MM.1S (cell line): ENCODE measurements around the gene DNAI1.

Experiments used
- DNase-seq: peaks from one replicate; pipeline ENCODE4 v3.0.0-alpha.2; 2015
- H2AFZ ChIP-seq: fragments of 300-600 bp; sonication (generic); 2 replicates; pipeline ENCODE4 v1.6.0; 2016; ENCODE audit warnings: antibody characterized with exemption, low read length
- H3F3A ChIP-seq: fragments of 300-600 bp; sonication (generic); 2 replicates; pipeline ENCODE4 v1.6.1; 2016; ENCODE audit warnings: mild to moderate bottlenecking, antibody characterized with exemption, low read length, moderate library complexity, mixed read lengths; ENCODE audit not compliant: insufficient read depth
- H3K27ac ChIP-seq: fragments of 300-600 bp; sonication (generic); 2 replicates; pipeline ENCODE4 v1.5.1; 2016; ENCODE audit warnings: mild to moderate bottlenecking, low read length
- H3K27me3 ChIP-seq: fragments of 300-600 bp; sonication (generic); replicated peaks from 2 replicates; pipeline ENCODE4 v1.6.0; 2016; ENCODE audit warnings: low read length; ENCODE audit not compliant: insufficient read depth
- H3K36me3 ChIP-seq: fragments of 300-600 bp; sonication (generic); replicated peaks from 2 replicates; pipeline ENCODE4 v1.6.1; 2016; ENCODE audit warnings: mild to moderate bottlenecking, low read length, mixed read lengths; ENCODE audit not compliant: insufficient read depth
- H3K4me1 ChIP-seq: fragments of 300-600 bp; sonication (generic); 2 replicates; pipeline ENCODE4 v1.6.1; 2016; ENCODE audit warnings: low read length, mixed read lengths
- H3K4me2 ChIP-seq: fragments of 300-600 bp; sonication (generic); 2 replicates; pipeline ENCODE4 v1.6.0; 2016; ENCODE audit warnings: low read depth, low read length
- H3K4me3 ChIP-seq: fragments of 300-600 bp; sonication (generic); 2 replicates; pipeline ENCODE4 v1.5.1; 2016; ENCODE audit warnings: low read length, mixed read lengths
- H3K79me2 ChIP-seq: fragments of 300-600 bp; sonication (generic); 2 replicates; pipeline ENCODE4 v1.6.1; 2016; ENCODE audit warnings: mixed run types, low read length, mixed read lengths
- H3K9ac ChIP-seq: fragments of 300-600 bp; sonication (generic); 2 replicates; pipeline ENCODE4 v1.6.1; 2016; ENCODE audit warnings: low read length, mixed read lengths
- H3K9me2 ChIP-seq: fragments of 300-600 bp; sonication (generic); replicated peaks from 2 replicates; pipeline ENCODE4 v1.6.1; 2016; ENCODE audit warnings: mild to moderate bottlenecking, low read length, mixed read lengths; ENCODE audit not compliant: insufficient read depth
- H3K9me3 ChIP-seq: fragments of 300-600 bp; sonication (generic); replicated peaks from 2 replicates; pipeline ENCODE4 v1.6.1; 2016; ENCODE audit warnings: mild to moderate bottlenecking, low read length, mixed read lengths; ENCODE audit not compliant: insufficient read depth
- H4K20me1 ChIP-seq: fragments of 300-600 bp; sonication (generic); 2 replicates; pipeline ENCODE4 v1.6.1; 2016; ENCODE audit warnings: mild to moderate bottlenecking, low read length, moderate library complexity, mixed read lengths; ENCODE audit not compliant: insufficient read depth
- EZH2 ChIP-seq: fragments of 300-600 bp; sonication (generic); optimal IDR thresholded peaks from 2 replicates; pipeline ENCODE3; 2017; ENCODE audit warnings: low read depth, mild to moderate bottlenecking, antibody characterized with exemption, low read length, mixed read lengths
- EZH2phosphoT487 ChIP-seq: fragments of 300-600 bp; sonication (generic); IDR thresholded peaks from 2 replicates; pipeline ENCODE4 v1.6.1; 2018; ENCODE audit warnings: antibody characterized with exemption, low read length
- TF ChIP-seq, protein P1 (sequence below): fragments of 300-600 bp; sonication (generic); IDR thresholded peaks from 2 replicates; pipeline ENCODE4 v1.5.1; 2016; ENCODE audit warnings: antibody characterized with exemption, low read length, mixed read lengths

The DNAI1 gene

DNA sequence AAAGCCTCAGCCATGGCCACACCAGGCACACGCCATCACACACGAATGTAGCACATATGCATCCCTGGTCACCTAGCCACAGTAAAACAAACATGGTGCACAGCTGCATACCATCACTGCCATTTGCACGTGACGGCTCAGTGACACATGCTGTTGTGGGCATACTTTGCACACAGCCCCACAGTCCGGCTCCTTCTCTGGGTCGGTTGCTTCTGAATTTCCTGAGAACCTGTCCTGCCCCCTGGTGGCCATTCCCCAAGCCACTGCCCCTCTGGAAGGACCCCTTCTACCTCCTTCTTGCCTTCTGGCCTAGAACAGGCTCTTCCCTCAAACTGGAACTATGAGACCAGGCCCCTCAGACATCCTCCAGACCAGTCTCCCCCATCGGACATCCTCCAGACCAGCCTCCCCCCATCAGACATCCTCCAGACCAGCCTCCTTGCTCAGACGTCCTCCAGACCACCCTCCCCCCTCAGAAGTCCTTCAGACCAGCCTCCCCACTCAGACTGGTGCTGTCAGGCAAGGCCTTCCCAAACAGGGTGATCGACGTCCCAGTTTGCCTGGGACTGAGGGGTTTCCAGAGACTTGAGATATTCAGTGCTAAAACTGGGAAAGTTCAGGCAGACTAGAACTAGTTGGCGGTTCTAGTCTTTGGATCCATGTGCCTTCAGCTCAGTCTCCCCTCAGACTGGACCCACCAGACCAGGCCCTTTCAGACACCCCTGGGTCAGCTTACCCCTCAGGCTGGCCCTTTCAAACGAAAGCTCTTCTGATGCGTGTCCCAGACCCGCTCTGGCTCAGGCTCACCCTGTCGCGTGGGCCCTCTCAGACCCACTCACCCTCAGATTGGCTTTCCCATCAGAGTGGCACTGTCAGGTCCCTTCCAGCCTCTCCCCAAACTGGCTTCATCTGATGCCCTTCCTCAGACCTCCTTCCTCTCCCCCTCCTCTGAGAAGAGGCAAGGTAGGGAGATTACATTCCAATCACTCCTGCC lies 88.5 kb downstream of the DNAI1 start:
- H3K9me2 ChIP-seq: no peaks in the 10 kb centered on the region
- no peaks in the 10 kb centered on the region for H3K36me3 ChIP-seq
- no peak overlapping the region for H3K4me2 ChIP-seq
- H2AFZ ChIP-seq: no peak overlapping the region
- H3K9me3 ChIP-seq: no peaks in the 10 kb centered on the region
- TF ChIP-seq EZH2phosphoT487: no peak
- TF ChIP-seq, protein P1, sequence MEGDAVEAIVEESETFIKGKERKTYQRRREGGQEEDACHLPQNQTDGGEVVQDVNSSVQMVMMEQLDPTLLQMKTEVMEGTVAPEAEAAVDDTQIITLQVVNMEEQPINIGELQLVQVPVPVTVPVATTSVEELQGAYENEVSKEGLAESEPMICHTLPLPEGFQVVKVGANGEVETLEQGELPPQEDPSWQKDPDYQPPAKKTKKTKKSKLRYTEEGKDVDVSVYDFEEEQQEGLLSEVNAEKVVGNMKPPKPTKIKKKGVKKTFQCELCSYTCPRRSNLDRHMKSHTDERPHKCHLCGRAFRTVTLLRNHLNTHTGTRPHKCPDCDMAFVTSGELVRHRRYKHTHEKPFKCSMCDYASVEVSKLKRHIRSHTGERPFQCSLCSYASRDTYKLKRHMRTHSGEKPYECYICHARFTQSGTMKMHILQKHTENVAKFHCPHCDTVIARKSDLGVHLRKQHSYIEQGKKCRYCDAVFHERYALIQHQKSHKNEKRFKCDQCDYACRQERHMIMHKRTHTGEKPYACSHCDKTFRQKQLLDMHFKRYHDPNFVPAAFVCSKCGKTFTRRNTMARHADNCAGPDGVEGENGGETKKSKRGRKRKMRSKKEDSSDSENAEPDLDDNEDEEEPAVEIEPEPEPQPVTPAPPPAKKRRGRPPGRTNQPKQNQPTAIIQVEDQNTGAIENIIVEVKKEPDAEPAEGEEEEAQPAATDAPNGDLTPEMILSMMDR: peak; percentile 70
- H3K79me2 ChIP-seq: no peaks in the 10 kb centered on the region
- peaks cover 30% of the 10 kb centered on the region for H3K27me3 ChIP-seq
- DNase-seq: peak; percentile 47
- H3K4me1 ChIP-seq: no peaks in the 10 kb centered on the region
- no peaks in the 10 kb centered on the region for H4K20me1 ChIP-seq
- H3K9ac ChIP-seq: no peak overlapping the region
- H3K4me3 ChIP-seq: no peak overlapping the region
- H3K27ac ChIP-seq: no peak overlapping the region
- H3F3A ChIP-seq: no peaks in the 10 kb centered on the region

DNA sequence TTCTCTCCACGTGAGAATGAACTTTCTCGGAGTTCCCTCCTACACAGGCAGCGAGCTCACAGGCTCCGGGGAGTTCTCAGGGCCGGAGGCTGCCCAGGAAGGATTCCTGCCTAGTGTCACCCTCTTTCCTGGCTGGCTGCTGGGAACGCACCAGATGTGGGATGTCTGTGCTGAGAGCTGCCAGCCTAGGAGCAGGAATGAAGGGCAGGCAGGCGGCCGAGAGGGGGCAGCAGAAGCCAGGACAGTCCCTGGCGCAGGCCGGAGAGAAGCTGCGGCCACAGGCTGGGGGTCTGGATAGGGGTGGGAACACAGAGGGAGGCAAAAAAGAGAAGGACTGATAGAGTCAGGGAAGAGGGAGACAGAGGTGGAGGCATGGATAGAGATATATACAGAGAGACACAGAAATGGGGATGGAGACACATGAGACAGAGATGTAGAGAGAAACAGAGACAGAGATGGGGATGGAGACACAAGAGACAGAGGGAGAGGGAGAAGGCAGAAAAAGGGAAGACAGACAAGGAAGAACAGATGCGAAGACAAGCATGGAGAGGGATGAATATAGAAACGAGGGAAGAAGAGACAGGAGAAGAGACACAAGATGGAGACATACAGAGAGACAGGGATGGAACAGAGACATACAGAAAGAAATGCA lies 89.5 kb downstream of the DNAI1 start:
- H3K9me2 ChIP-seq: no peaks in the 10 kb centered on the region
- no peak overlapping the region for H2AFZ ChIP-seq
- peak; percentile 33 for DNase-seq
- no peak for TF ChIP-seq EZH2phosphoT487
- TF ChIP-seq, protein P1: peak; percentile 81
- no peak for TF ChIP-seq EZH2
- H3K27ac ChIP-seq: no peak overlapping the region
- no peaks in the 10 kb centered on the region for H4K20me1 ChIP-seq
- no peak overlapping the region for H3K4me3 ChIP-seq
- no peak overlapping the region for H3K4me2 ChIP-seq
- H3K27me3 ChIP-seq: peaks cover 40% of the 10 kb centered on the region
- H3K4me1 ChIP-seq: no peaks in the 10 kb centered on the region
- H3K9ac ChIP-seq: no peak overlapping the region
- no peaks in the 10 kb centered on the region for H3K9me3 ChIP-seq
- H3F3A ChIP-seq: no peaks in the 10 kb centered on the region
- no peaks in the 10 kb centered on the region for H3K79me2 ChIP-seq
- H3K36me3 ChIP-seq: no peaks in the 10 kb centered on the region

DNA sequence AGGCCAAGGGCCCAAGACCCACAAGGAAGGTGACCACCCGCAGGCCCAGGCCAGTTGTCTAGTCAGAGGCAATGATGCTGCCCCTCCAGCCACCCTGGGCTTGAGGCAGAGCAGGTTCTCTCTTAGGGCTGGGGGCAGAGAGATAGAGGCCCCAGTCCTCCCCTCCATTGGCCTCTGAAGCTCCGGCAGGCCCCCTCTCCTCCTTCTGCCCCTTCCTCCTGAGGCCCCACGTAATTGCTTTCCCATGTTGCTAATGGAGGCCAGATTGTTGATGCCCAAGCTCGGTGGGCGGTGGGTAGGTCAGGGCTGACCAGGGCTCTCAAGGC lies 90.8 kb downstream of the DNAI1 start:
- peaks cover 53% of the 10 kb centered on the region for H3K27me3 ChIP-seq
- no peak overlapping the region for H2AFZ ChIP-seq
- no peak for TF ChIP-seq EZH2
- TF ChIP-seq, protein P1: no peak
- TF ChIP-seq EZH2phosphoT487: no peak
- H4K20me1 ChIP-seq: no peaks in the 10 kb centered on the region
- H3K79me2 ChIP-seq: no peaks in the 10 kb centered on the region
- no peak overlapping the region for H3K27ac ChIP-seq
- no peaks in the 10 kb centered on the region for H3K9me2 ChIP-seq
- no peaks in the 10 kb centered on the region for H3K36me3 ChIP-seq
- no peak overlapping the region for H3K4me2 ChIP-seq
- no peak overlapping the region for H3K9ac ChIP-seq
- no peak for DNase-seq
- no peaks in the 10 kb centered on the region for H3K4me1 ChIP-seq
- H3K9me3 ChIP-seq: no peaks in the 10 kb centered on the region
- no peak overlapping the region for H3K4me3 ChIP-seq
- H3F3A ChIP-seq: no peaks in the 10 kb centered on the region
